GM19372 (cell line): ENCODE results near the gene OR1K1.

ENCODE experiments used
- ATAC-seq: cut with Tn5 transposase; IDR thresholded peaks from one replicate; pipeline ENCODE4 v1.9.1; 2021; ENCODE audit warnings: mild to moderate bottlenecking, low read depth, moderate library complexity; ENCODE audit not compliant: unreplicated experiment

The OR1K1 gene

GRCh38 chr9:122848256-122848943 is 48.5 kb downstream of the OR1K1 start:
- ATAC-seq, result no peak
